ENCODE measurements around the gene SPI1.
"Not testable (repeated sequence)": the region's sequence is repeated elsewhere in the genome, so short reads cannot be mapped to it uniquely, and the experiment has no call there.

The SPI1 gene

DNA sequence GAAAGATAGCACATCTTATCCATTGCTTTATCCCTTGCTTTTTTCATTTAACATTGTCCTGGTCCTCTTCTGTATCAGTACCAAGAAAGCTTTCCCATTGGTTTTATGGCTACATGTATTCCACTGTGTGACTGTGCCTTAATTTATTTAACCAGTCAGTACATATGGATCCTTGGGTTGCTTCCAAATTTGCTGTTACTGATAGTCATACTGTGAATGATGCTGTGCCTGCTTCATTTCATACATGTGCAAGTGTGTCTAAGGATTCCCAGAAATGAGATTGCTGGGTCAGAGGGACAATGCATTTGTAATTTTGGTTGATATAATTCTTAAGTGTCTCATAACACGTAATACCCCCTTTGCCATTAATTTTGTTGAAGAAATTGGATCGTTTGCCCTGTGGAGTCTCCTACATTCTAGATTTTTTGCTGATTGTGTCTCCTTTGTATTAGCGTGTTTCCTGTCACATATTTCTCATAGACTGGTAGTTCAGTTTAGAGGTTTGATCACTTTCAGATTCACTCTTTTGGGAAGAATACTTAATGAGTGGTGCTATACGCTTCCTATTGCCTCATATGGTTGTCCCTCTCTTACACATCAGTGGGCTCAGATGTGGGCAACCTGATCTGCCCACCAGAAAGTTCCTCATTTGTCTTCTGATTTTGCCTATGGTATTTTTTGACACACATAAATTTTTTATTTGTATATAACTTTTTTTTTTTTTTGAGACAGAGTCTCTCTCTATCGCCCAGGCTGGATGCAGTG lies 61.1 kb downstream of the SPI1 start:
- DNase-seq: no peak

DNA sequence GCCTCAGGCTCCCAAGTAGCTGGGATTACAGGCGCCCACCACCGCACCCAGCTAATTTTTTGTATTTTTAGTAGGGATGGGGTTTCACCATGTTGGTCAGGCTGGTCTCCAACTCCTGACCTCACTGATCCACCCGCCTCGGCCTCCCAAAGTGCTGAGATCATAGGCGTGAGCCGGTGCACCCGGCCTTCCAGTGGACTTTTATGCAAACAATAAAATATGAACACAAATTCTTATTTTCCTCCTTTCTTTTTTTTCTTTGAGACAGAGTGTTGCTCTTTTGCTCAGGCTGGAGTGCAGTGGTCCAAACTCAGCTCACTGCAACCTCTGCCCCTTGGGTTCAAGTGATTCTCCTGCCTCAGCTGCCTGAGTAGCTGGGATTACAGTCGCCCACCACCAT lies 61.8 kb downstream of the SPI1 start:
- DNase-seq: not testable (repeated sequence)

GRCh38 chr11:47314992-47315391 lies 63.4 kb downstream of the SPI1 start:
- DNase-seq: no peak

- no peak for DNase-seq
These were observed 70.1 kb downstream of the SPI1 start for GRCh38 chr11:47308050-47308823.

DNA sequence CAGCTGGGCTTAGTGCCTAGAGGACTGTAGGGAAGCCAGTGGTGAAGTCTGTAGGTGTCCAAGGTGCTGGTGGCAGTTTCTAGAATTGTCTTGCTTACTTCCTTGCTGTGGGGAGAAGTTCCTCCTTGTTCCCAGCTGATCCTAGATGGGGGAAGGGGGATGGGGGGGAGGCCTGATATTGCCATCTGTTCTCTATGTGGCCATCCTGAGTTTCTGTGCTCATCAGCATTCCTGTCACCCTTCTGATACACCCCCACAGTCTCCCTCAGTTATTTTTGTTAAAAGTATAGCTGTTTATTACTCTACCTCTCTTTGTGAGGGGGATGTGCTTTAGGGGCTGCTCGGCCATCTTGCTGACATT lies 71.9 kb downstream of the SPI1 start:
- DNase-seq: no peak

DNA sequence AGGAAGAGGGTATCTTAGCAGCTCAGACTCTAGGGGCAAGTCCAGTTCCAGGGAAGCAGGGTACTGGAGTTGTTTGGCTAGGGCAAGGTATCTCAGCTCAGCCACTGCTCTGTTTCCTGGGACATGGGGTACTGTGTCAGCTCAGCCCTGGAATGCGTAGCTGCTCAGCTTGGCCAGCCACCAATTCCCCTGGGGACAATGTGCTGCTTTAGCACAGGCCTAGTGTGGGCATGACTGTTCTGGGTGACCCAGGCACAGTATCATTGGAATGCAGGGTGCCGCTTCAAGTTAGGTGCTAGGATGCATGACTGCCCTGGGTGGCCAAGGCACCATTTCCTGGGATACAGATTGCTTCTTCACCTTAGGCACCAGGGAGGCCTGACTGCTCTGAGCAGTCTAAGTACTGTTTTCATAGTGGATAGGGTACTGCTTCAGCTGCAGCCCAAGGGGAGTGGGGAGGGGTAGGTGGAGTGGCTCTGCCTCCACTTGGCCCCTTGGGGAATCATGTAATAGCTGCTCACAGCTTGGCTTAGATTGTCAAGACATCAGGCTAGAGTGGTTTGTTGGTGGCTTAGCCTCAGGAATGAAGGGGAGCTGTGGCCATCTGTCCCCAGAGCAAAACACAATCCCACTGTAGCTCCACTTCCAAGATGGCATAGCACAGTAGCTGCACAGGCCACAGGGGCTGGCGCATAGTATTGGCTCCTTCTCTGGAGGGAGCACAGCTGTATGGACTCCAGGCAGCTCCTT lies 72.4 kb downstream of the SPI1 start:
- peak; percentile 9 for DNase-seq

Data from retina (tissue), 1 donor.